HG03342 (cell line): ENCODE data around the gene FLT3LG.

Source experiments
- ATAC-seq: cut with Tn5 transposase; IDR thresholded peaks from one replicate; pipeline ENCODE4 v1.9.1; 2021; ENCODE audit warnings: mild to moderate bottlenecking, moderate library complexity; ENCODE audit not compliant: unreplicated experiment

The FLT3LG gene

DNA sequence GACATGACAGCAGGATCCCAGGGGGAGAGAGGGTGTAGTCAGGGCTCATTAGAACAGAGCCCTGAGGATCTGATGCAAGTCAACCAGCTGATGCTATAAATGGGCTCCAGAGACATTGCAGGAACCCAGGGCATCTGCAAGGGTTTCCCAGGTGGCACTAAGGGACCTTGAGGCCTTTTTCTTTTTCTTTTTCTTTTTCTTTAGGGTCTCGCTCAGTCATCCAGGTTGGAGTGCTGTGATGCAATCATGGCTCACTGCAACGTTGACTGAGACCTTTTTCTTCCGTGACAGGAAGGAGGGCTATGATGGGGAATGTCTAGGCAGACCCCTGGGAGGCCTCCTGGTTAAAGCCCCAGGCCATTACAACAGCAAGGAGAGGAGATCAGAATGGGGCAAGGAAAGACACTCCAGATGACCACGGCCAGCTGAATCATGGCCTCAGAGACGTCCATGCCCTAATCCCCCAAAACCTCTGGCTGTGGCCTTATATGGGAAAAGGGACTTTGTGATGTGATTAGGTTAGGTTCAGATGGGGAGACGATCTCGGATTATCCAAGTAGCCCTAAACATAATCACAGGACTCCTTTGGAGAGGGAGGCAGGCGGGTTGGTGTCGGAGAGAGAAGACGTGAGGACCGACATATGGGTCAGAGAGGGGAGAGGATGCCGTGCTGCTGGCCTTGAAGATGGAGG lies 33.9 kb downstream of the FLT3LG start:
- ATAC-seq: no peak

DNA sequence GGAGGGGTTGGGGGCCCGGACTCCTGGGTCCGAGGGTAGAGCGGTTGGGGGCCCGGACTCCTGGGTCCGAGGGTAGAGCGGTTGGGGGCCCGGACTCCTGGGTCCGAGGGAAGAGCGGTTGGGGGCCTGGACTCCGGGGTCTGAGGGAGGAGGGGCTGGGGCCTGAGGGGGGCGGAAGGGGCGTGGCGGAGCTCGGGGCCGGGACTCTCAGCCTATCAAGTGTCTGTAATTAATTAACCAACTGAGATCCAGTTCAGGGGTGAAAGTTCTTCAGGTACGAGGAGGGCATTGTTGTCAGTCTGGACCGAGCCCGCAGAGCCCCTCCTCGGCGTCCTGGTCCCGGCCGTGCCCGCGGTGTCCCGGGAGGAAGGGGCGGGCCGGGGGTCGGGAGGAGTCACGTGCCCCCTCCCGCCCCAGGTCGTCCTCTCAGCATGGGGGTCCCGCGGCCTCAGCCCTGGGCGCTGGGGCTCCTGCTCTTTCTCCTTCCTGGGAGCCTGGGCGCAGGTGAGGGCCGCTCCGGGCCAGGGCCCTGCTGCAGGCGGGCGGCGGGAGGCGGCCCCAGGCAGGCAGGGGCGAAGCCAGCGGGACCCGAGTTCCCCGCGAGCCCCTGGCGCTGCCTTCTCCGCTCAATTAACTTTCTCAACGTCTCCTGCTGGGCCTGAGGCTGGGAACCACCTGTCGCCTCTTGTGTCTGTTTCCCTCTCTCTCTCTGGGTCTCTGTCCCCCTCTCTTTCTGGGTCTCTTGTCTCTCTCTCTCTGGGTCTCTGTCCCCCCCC lies 39.1 kb downstream of the FLT3LG start:
- no peak for ATAC-seq

DNA sequence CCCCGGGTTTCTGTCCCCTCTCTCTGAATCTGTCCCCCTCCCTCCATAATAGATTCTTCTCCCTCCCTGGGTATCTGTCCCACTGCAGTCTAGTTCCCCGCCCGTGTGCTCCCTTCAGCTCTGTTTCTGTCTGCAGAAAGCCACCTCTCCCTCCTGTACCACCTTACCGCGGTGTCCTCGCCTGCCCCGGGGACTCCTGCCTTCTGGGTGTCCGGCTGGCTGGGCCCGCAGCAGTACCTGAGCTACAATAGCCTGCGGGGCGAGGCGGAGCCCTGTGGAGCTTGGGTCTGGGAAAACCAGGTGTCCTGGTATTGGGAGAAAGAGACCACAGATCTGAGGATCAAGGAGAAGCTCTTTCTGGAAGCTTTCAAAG lies 39.7 kb downstream of the FLT3LG start:
- no peak for ATAC-seq

DNA sequence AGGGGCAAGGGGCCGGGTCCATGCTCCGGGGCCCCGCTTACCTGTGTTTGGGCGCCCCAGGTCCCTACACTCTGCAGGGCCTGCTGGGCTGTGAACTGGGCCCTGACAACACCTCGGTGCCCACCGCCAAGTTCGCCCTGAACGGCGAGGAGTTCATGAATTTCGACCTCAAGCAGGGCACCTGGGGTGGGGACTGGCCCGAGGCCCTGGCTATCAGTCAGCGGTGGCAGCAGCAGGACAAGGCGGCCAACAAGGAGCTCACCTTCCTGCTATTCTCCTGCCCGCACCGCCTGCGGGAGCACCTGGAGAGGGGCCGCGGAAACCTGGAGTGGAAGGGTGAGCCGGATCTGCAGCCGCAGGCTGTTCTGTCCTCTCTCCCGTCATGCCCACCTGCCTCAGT lies 40.1 kb downstream of the FLT3LG start:
- ATAC-seq: no peak

DNA sequence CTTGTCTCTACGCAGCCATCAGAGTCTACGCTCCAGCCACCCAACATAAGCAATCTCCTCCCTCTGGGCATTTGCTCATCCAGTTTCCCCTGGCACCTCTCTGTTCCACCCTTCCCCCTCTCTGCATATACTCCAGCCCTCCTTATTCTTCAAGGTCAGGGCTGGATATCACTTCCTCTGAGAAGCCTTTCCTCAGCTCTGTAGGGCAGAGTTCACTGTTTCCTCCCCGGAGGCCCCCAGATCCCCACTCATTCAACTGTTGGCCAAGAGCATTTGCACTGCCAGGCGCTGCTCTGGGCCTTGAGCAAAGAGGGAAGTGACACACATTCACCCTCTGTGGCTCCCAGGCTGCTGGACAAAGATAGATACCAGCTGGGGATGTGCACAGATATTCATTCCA lies 41.8 kb downstream of the FLT3LG start:
- ATAC-seq: no peak

DNA sequence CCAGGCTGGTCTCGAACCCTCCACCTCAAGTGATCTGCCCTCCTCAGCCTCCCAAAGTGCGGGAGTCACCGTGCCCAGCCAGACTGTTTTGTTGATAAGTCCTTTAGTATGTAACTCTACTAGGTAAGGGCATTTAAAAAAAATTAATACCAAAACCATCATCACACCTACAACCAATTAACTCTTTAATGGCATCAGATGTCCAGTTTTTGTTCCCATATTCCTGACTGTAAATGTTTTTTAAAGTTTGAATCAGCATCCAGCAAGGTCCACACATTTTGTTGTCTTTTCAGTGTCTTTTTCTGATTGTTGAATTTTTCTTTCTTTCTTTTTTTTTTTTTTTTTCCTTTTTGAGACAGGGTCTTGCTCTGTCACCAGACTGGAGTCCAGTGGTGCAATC lies 44.0 kb downstream of the FLT3LG start:
- no peak for ATAC-seq

DNA sequence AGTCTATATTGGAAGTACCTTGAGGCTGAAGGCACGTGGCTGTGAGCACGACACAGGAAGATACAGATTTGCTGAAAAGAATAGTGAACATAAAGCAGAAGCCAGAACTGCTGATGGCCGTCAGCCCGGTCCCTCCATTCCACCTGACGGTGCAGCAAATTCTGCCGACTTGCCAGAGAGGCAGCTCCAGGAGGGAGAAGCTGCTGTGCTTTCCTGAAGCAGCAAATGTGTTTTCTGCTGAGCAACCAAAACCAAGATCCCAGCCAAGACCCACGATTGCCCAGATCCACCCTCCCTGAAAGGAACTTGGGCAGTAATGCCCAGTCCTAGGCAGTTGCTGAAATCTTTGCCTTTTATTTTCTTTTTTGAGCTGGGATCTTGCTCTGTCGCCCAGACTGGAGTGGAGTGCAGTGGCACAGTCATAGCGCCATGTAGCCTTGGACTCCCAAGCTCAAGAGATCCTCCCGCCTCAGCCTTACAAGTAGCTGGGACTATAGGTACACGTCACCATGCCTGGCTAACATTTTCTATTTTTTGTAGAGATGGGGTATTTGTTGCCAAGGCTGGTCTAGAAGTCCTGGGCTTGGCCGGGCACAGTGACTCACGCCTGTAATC lies 46.8 kb downstream of the FLT3LG start:
- ATAC-seq: no peak

DNA sequence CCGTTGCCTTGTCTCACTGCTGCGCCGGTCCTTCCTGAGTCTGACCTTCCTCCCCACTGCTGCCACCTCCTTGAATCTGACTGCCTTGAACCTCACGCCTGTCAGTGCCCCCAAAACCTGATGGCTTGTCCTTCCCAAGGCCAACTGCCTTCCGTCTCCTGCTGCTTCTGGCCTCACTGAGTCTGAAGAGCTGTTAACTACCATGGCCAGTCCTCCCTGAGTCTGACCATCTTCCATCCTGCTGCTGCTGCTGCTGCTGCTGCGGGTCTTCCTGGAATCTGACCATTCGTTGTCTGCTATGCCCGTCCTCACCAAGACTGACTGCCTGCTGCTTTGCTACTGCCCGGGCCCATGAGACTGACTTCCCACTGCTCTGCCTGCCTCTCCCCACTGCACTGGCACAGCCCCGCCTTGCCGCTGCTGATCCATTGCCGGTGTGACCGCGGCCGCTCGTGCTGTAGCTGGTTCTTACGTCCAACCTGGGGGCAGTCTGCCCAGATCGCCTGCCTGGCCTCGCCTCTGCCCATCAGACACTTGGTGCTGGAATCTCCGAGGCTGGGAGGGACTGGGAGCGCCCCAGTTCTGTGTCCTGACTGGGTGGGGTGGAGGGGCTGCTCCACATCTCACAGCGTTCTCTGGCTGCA lies 50.9 kb downstream of the FLT3LG start:
- no peak for ATAC-seq

DNA sequence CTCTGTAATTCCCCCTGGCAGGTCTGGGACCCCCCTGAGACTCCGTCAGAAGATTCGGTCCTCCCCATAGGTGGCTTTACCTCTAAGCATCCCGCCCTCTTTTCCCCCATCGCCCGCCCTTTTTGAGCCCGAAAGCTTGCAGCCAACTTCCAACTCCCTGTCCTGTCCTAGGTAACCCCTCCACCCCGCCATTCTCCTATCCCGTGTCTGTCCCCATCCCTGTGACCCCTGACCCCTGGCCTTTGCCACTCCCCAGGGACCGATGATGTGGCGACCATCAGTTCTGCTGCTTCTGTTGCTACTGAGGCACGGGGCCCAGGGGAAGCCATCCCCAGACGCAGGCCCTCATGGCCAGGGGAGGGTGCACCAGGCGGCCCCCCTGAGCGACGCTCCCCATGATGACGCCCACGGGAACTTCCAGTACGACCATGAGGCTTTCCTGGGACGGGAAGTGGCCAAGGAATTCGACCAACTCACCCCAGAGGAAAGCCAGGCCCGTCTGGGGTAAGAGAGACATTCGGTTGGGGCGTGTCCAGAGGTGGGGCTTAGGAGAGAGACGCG lies 54.3 kb downstream of the FLT3LG start:
- no peak for ATAC-seq

DNA sequence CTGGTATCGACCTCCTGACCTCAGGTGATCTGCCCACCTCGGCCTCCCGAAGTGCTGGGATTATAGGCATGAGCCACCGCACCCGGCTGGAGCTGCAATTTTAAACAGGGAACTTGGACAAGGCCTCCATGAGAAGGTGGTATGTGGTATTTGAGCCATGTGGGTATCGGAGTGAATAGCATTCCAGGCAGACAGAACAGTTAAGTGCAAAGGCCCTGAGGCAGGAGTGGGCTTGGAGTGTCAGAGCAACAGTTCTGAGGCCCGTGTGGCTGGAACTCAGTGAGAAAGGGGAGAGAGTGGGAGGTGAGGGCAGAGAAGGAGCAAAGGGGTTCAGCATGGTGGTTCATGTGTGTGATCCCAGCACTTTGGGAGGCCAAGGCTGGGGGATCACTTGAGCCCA lies 56.7 kb downstream of the FLT3LG start:
- ATAC-seq: no peak

DNA sequence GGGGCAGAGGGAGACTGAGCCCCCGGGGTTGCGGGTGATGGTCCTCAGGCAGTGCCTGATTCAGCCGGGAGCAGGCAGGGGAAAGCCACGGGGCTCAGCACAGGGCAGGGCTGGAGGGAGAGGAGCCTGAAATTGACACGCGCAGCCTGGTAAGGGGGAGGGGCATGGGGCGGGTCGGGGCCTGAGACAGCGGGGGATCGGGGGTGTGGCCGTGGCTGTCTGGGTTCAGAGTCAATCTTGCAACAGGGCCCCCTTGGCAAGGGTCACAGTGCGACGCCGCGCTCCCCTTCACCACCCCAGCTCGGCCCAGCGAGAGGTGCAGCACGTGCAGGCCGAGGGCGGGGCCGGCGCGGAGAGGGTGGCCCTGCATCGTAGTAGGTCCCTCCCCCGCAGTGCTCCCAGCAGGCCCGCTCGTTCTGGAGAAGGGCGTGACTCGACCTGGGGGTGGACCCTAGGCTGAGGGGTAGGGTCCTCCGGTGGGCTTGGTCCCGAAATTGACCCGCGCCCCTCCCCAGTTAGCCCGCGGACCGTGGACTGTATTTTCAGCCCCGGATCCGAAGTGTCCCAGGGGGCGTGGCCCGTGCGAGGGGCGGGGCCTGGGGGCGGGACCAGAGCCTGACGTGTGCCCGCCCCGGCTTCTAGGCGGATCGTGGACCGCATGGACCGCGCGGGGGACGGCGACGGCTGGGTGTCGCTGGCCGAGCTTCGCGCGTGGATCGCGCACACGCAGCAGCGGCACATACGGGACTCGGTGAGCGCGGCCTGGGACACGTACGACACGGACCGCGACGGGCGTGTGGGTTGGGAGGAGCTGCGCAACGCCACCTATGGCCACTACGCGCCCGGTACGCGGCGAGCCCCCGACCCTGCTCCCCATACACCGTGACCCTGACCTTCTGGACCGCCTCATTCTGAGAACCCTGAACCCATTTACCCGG lies 59.8 kb downstream of the FLT3LG start:
- ATAC-seq: peak; percentile 76

DNA sequence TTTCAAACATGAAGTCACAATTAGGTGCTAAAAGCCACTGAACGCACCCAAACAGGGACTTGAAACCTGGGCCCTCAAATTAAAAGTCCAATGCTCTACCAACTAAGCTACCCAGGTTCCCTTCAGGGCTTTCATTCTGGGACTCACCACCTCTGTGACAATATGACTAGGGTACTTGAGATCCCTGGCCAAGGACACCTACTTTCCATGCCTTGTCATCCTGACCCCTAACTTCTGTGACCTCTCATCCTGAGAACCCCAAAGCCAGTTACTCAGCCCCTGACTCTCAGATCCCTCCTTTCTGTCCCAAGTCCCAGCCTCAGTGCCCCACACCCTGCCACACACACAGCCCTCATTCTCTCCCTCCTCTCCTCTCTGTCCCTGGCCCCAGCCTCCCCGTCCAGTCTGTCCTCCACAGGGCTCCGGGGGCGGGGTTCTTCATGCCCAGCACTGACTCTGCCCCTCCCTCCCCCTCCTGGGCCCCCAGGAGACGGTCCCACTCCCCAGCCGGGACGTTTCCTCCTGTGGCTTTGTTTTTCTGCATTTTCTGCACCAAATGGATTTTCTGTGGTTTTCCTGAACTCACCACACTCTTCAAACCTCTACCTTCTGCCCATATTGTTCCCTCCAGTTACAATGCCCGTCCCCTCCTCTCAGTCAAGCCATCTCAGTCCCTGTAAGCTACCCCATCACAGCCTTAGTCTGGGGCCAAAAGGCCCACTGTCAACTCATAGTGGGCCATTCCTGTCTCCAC lies 60.8 kb downstream of the FLT3LG start:
- no peak for ATAC-seq
